NB4 (cell line): ENCODE results near the gene ABCA4.
"Not testable (repeated sequence)": the region's sequence is repeated elsewhere in the genome, so short reads cannot be mapped to it uniquely, and the experiment has no call there.

Experiments used
- MYC ChIP-seq: IDR thresholded peaks from 2 replicates; pipeline ENCODE4 v1.6.1; 2011; ENCODE audit warnings: low read depth, low read length
- POLR2A ChIP-seq: IDR thresholded peaks from 2 replicates; pipeline ENCODE4 v1.6.1; 2011; ENCODE audit warnings: mild to moderate bottlenecking; ENCODE audit not compliant: insufficient read length; ENCODE audit errors: extremely low read depth
- TF ChIP-seq, protein P1 (sequence below): IDR thresholded peaks from one replicate; pipeline ENCODE4 v1.5.1; 2012; ENCODE audit warnings: low read depth, low read length
- TF ChIP-seq, protein P2 (sequence below): IDR thresholded peaks from 2 replicates; pipeline ENCODE4 v1.6.1; 2011; ENCODE audit warnings: low read depth, low read length

DNA sequence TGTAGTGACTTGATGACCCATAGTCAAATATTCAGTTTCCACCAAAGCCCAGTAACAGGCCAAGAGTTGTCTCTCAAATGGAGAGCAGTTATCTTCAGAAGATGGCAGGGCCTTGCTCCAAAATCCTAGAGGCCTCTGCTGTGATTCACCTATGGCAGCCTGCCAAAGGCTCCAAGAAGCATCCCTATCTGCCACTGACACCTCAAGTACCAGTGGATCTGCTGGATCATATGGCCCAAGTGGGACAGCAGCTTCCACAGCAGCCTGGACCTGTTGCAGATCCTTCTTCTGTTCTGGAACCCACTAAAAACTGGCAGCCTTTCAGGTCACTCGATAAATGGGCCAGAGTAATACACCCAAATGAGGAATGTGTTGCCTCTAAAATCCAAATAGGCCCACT is 43.2 kb upstream of the ABCA4 start:
- TF ChIP-seq, protein P1, sequence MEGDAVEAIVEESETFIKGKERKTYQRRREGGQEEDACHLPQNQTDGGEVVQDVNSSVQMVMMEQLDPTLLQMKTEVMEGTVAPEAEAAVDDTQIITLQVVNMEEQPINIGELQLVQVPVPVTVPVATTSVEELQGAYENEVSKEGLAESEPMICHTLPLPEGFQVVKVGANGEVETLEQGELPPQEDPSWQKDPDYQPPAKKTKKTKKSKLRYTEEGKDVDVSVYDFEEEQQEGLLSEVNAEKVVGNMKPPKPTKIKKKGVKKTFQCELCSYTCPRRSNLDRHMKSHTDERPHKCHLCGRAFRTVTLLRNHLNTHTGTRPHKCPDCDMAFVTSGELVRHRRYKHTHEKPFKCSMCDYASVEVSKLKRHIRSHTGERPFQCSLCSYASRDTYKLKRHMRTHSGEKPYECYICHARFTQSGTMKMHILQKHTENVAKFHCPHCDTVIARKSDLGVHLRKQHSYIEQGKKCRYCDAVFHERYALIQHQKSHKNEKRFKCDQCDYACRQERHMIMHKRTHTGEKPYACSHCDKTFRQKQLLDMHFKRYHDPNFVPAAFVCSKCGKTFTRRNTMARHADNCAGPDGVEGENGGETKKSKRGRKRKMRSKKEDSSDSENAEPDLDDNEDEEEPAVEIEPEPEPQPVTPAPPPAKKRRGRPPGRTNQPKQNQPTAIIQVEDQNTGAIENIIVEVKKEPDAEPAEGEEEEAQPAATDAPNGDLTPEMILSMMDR = not testable (repeated sequence)
- TF ChIP-seq POLR2A, MYC: not testable (repeated sequence)
- TF ChIP-seq, protein P2, sequence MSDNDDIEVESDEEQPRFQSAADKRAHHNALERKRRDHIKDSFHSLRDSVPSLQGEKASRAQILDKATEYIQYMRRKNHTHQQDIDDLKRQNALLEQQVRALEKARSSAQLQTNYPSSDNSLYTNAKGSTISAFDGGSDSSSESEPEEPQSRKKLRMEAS = not testable (repeated sequence)
